Activated CD4-positive, alpha-beta memory T cell treated with anti-CD3 and anti-CD28 coated beads, Interleukin-2, amount 10 ng/mL, durations not matched to agents 7 days and 5 days (primary cell): ENCODE measurements around the gene CCL4. TPM values are rescaled to one million over a fixed set of nuclear protein-coding genes. Genes with fewer than 3 reads are reported as not detected.
"Not testable (repeated sequence)": the region's sequence is repeated elsewhere in the genome, so short reads cannot be mapped to it uniquely, and the experiment has no call there.

Experiments
- CTCF ChIA-PET: fragments of 350-600 bp; sonication (Branson Sonifier 250); formaldehyde crosslinking; loops from one replicate; lab custom pipeline; 2021; ENCODE audit warnings: antibody characterized with exemption, inconsistent platforms; lab: Charles Lee
- POLR2A ChIA-PET: fragments of 350-600 bp; sonication (Branson Sonifier 250); formaldehyde crosslinking; loops from one replicate; lab custom pipeline; 2021; ENCODE audit warnings: antibody characterized with exemption; lab: Charles Lee
- DNase-seq: peaks from one replicate; pipeline ENCODE4 v3.0.0-alpha.2; 2020
- H3K27ac Mint-ChIP-seq: one replicate; pipeline ENCODE4 v1.8.0; 2021; ENCODE audit warnings: mild to moderate bottlenecking, mixed read lengths
- H3K27me3 Mint-ChIP-seq: one replicate; pipeline ENCODE4 v1.8.0; 2021; ENCODE audit warnings: mixed read lengths
- H3K36me3 Mint-ChIP-seq: one replicate; pipeline ENCODE4 v1.8.0; 2021; ENCODE audit warnings: low read depth, mixed read lengths
- H3K4me1 Mint-ChIP-seq: one replicate; pipeline ENCODE4 v1.8.0; 2021; ENCODE audit warnings: mixed read lengths
- H3K4me3 Mint-ChIP-seq: one replicate; pipeline ENCODE4 v1.8.0; 2021; ENCODE audit warnings: mild to moderate bottlenecking, mixed read lengths
- H3K9me3 Mint-ChIP-seq: one replicate; pipeline ENCODE4 v1.8.0; 2021; ENCODE audit warnings: mixed read lengths
- total RNA-seq, 2 experiments: library from RNA; stranded (reverse); gene quantifications; one replicate each; pipeline ENCODE4 v1.2.3, GENCODE V29; 2021

Gene CCL4
- total RNA-seq, 2 experiments from 2014 or later, result 46.8 to 50.4 TPM

DNA sequence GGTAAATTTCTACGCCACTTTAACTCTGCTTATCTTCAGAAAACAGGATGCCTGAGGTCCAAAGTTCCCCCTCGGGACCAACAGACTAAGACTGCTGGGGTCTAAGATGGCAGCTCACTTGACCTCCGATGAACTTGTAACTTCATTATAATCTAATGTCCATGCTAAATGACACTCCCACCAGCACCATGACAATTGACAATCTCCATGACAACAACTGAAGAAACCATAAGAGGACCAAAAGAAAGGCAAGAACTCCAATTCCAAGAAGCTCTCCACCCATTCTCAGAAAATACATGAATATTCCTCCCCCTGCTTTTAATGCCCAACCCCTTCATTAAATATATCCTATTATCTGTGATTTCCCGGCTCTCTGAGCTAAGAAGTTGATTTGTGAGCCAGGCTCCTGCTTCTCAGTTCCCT is 7.5 kb downstream of the CCL4 start:
- no peaks in the 10 kb centered on the region for H3K36me3 Mint-ChIP-seq
- POLR2A ChIA-PET, result no interaction called here
- no peaks in the 10 kb centered on the region for H3K27me3 Mint-ChIP-seq

DNA sequence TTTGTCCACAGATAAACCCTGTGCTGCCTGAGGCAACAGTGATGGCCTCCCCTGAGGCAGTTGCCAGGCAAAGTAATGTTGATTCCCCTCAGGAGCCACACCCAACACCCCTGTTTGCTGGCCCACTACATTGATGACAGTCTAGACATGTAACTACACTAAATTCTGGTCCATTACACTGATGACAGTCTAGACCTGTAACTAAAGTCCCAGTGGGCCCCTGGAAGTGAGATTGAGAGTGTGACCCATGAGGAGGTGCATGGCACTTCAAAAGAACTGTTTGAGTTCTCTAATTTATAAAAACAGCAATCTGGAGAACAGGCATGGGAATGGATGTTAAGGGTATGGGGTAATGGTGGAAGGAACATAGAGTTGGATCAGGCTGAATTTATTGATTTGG is 8.9 kb downstream of the CCL4 start:
- H3K4me3 Mint-ChIP-seq, result no peak overlapping the region
- no peaks in the 10 kb centered on the region for H3K36me3 Mint-ChIP-seq
- H3K27ac Mint-ChIP-seq, result no peak overlapping the region
- DNase-seq, result no peak
- CTCF ChIA-PET, result interaction anchor here (1.4 kb wide), 1 partner anchor 137 kb away, joined by 3 read pairs; no protein-coding TSS in a partner anchor
- POLR2A ChIA-PET, result no interaction called here
- peaks cover 13% of the 10 kb centered on the region for H3K9me3 Mint-ChIP-seq
- no peaks in the 10 kb centered on the region for H3K27me3 Mint-ChIP-seq
- H3K4me1 Mint-ChIP-seq, result peaks cover 9% of the 10 kb centered on the region

More for the DNA sequence above, 7.5 kb downstream of the CCL4 start:
- Mint-ChIP-seq H3K4me3 (no peak overlapping the region), H3K27ac (no peak overlapping the region), H3K4me1 (peaks cover 11% of the 10 kb centered on the region), H3K9me3 (peaks cover 13% of the 10 kb centered on the region)
- DNase-seq, result no peak
- CTCF ChIA-PET, result interaction anchor here (1.1 to 1.2 kb wide), 2 partner anchors 38 to 262 kb away, joined by 3 read pairs; no protein-coding TSS in a partner anchor

GRCh38 chr17:36113131-36113530 is 9.5 kb downstream of the CCL4 start:
- H3K36me3 Mint-ChIP-seq, POLR2A ChIA-PET: not testable (repeated sequence)

GRCh38 chr17:36114971-36115648 is 11.5 kb downstream of the CCL4 start:
- Mint-ChIP-seq H3K4me1 (peaks cover 16% of the 10 kb centered on the region), H3K9me3 (peaks cover 13% of the 10 kb centered on the region)
- POLR2A ChIA-PET, CTCF ChIA-PET, H3K36me3 Mint-ChIP-seq, H3K27me3 Mint-ChIP-seq, DNase-seq, H3K27ac Mint-ChIP-seq, H3K4me3 Mint-ChIP-seq: not testable (repeated sequence)

More at GRCh38 chr17:36113131-36113530, 9.5 kb downstream of the CCL4 start:
- H3K4me3 Mint-ChIP-seq, H3K27ac Mint-ChIP-seq, DNase-seq, H3K27me3 Mint-ChIP-seq: not testable (repeated sequence)
- H3K4me1 Mint-ChIP-seq, result peaks cover 10% of the 10 kb centered on the region
- CTCF ChIA-PET, result interaction anchor here (1.4 kb wide), 1 partner anchor 137 kb away, joined by 3 read pairs; no protein-coding TSS in a partner anchor
- H3K9me3 Mint-ChIP-seq, result peaks cover 13% of the 10 kb centered on the region

DNA sequence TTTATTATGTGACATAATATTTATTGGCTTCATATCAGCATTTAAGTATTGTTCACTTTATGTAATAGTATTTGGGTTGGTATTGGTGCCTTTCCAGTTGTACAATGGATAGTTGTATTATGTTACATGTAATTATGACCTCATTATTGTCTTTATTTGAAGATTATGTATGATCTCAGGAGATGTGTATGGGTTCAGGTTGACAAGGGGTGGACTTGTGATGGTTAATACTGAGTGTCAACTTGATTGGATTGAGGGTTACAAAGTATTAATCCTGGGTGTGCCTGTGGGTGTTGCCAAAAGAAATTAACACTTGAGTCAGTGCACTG is 12.0 kb downstream of the CCL4 start:
- POLR2A ChIA-PET, H3K27me3 Mint-ChIP-seq, H3K36me3 Mint-ChIP-seq, CTCF ChIA-PET, H3K4me3 Mint-ChIP-seq, H3K27ac Mint-ChIP-seq, DNase-seq: not testable (repeated sequence)
- Mint-ChIP-seq H3K4me1 (peaks cover 20% of the 10 kb centered on the region), H3K9me3 (peaks cover 13% of the 10 kb centered on the region)

GRCh38 chr17:36117505-36118382 is 14.1 kb downstream of the CCL4 start:
- H3K27ac Mint-ChIP-seq, result no peak overlapping the region
- no peak for DNase-seq
- ChIA-PET POLR2A (interaction anchor here (0.6 kb wide), 1 partner anchor 105 kb away, joined by 4 read pairs; no protein-coding TSS in a partner anchor), CTCF (no interaction called here)
- peaks cover 23% of the 10 kb centered on the region for H3K4me1 Mint-ChIP-seq
- H3K4me3 Mint-ChIP-seq, result no peak overlapping the region
- H3K27me3 Mint-ChIP-seq, result peaks cover 10% of the 10 kb centered on the region
- H3K36me3 Mint-ChIP-seq, result peaks cover 7% of the 10 kb centered on the region
- H3K9me3 Mint-ChIP-seq, result peaks cover 13% of the 10 kb centered on the region

- H3K27ac Mint-ChIP-seq, result no peak overlapping the region
- CTCF ChIA-PET, result interaction anchor here (1.2 to 1.3 kb wide), 2 partner anchors 28 to 30 kb away, joined by 3 to 4 read pairs; no protein-coding TSS in a partner anchor
- peaks cover 23% of the 10 kb centered on the region for H3K4me1 Mint-ChIP-seq
- no peak for DNase-seq
- H3K27me3 Mint-ChIP-seq, result peaks cover 10% of the 10 kb centered on the region
- H3K4me3 Mint-ChIP-seq, result no peak overlapping the region
- peaks cover 10% of the 10 kb centered on the region for H3K9me3 Mint-ChIP-seq
- POLR2A ChIA-PET, result interaction anchor here (0.6 kb wide), 1 partner anchor 106 kb away, joined by 4 read pairs; no protein-coding TSS in a partner anchor
- peaks cover 7% of the 10 kb centered on the region for H3K36me3 Mint-ChIP-seq
These were observed 15.1 kb downstream of the CCL4 start for GRCh38 chr17:36118477-36119353.

DNA sequence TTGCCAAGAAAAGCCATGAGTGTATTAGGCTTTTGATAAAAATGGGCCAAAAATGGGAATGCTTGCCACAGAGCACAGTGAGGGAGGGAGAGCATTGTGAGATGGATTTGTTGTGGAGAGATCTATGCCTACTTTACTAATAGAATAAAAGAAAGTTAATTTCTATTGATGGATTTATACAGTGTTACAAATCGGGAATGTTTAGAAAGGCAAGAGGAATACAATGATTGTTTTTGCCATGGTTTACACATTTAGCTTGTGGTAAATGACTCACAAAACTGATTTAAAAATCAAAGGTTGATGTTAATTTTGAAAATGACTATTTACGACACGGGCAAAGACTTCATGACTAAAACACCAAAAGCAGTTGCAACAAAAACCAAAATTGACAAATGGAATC is 16.6 kb downstream of the CCL4 start:
- CTCF ChIA-PET, result interaction anchor here (1.2 to 1.3 kb wide), 2 partner anchors 27 to 29 kb away, joined by 3 to 4 read pairs; no protein-coding TSS in a partner anchor
- Mint-ChIP-seq H3K4me1 (peaks cover 23% of the 10 kb centered on the region), H3K27me3 (peaks cover 10% of the 10 kb centered on the region), H3K27ac (no peak overlapping the region), H3K36me3 (peaks cover 7% of the 10 kb centered on the region), H3K9me3 (peaks cover 10% of the 10 kb centered on the region), H3K4me3 (no peak overlapping the region)
- no peak for DNase-seq
- POLR2A ChIA-PET, result no interaction called here

DNA sequence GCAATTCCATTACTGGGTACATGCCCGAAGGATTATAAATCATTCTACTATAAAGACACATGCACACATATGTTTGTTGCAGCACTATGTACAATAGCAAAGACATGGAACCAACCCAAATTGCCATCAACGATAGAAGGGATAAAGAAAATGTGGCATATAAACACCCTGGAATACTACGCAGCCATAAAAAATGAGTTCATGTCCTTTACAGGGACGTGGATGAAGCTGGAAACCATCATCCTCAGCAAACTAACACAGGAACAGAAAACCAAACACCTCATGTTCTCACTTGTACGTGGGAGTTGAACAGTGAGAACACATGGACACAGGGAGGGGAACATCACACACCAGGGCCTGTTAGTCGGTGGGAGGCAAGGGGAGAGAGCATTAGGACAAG is 17.5 kb downstream of the CCL4 start:
- DNase-seq, H3K27ac Mint-ChIP-seq, CTCF ChIA-PET, POLR2A ChIA-PET, H3K4me3 Mint-ChIP-seq: not testable (repeated sequence)
- peaks cover 18% of the 10 kb centered on the region for H3K9me3 Mint-ChIP-seq
- H3K36me3 Mint-ChIP-seq, result peaks cover 14% of the 10 kb centered on the region
- peaks cover 21% of the 10 kb centered on the region for H3K4me1 Mint-ChIP-seq
- H3K27me3 Mint-ChIP-seq, result peaks cover 10% of the 10 kb centered on the region

- no peak overlapping the region for H3K27ac Mint-ChIP-seq
- no peak for DNase-seq
- H3K36me3 Mint-ChIP-seq, result peaks cover 20% of the 10 kb centered on the region
- CTCF ChIA-PET, result interaction anchor here (1.5 kb wide), 1 partner anchor 148 kb away, joined by 3 read pairs; no protein-coding TSS in a partner anchor
- POLR2A ChIA-PET, result no interaction called here
- peaks cover 26% of the 10 kb centered on the region for H3K9me3 Mint-ChIP-seq
- H3K27me3 Mint-ChIP-seq, result peaks cover 10% of the 10 kb centered on the region
- no peak overlapping the region for H3K4me3 Mint-ChIP-seq
- H3K4me1 Mint-ChIP-seq, result peaks cover 9% of the 10 kb centered on the region
These were observed 19.8 kb downstream of the CCL4 start for GRCh38 chr17:36123431-36123830.

DNA sequence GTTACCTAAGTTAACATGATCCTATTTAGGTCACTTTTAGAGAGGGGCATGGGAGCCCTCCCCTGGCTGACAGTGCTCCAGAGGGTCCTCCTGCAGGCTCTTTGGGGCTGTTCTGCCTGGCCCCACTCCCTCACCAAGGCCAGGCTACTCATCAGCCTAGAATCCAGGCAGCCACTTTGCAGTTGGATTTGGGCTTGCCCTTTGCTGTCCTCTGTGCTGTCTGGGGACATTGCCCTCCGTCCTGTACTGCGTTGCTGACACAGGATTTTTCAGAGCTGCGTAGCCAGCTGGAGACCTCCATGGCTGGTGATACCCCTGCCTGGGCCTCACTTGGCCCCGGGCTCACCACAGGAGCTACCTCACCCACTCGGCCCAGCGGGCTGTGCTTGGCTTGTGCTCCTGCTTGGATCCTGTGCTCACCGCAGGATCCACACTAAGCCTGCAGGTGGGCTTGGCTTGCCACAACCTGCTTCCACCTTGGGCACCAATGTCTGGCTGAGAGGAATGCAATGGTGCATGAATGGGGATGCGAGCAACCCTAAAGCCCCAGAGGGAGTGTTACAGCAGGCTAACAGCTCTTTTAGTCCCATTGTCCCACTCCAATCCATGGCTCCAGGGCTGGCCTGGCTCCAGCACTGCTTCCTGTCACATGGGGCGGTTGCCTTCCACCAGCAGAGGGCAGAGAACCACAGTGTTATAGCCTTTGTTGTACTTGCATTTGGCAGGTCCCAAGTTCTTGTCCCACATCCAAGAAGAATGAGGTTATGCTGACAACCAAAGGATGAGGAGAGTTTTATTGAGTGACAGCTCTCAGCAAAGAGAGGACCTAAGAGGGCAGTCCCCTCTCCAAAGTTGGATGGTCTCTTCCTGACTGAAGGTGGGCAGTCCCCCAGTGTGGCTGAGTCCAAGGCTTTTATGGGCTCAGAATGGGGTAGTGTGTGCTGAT is 21.5 kb downstream of the CCL4 start:
- Mint-ChIP-seq H3K4me3 (no peak overlapping the region), H3K9me3 (peaks cover 26% of the 10 kb centered on the region), H3K36me3 (peaks cover 20% of the 10 kb centered on the region), H3K27me3 (peaks cover 22% of the 10 kb centered on the region), H3K4me1 (peaks cover 7% of the 10 kb centered on the region), H3K27ac (no peak overlapping the region)
- DNase-seq, result no peak
- ChIA-PET POLR2A (no interaction called here), CTCF (interaction anchor here (1.4 kb wide), 2 partner anchors 52 to 155 kb away, joined by 3 to 5 read pairs; no protein-coding TSS in a partner anchor)
